Fibroblast of the aortic adventitia (primary cell): ENCODE results near the gene MAVS. TPM values are rescaled to one million over a fixed set of nuclear protein-coding genes. Genes with fewer than 3 reads are reported as not detected.

Experiments
- DNase-seq: peaks from one replicate; pipeline ENCODE4 v3.0.0-alpha.2; 2010; ENCODE audit warnings: low read depth
- H3K4me3 ChIP-seq: 2 replicates; pipeline ENCODE4 v1.5.1; 2011; ENCODE audit warnings: low read depth, mild to moderate bottlenecking, control low read depth, low read length, moderate library complexity
- CTCF ChIP-seq: IDR thresholded peaks from 2 replicates; pipeline ENCODE4 v1.5.1; 2011; ENCODE audit warnings: mild to moderate bottlenecking, low read length, control low read depth, inconsistent platforms; ENCODE audit not compliant: insufficient read depth
- total RNA-seq: library from RNA; depleted of rRNA; stranded (reverse); fragments of >200 nt; gene quantifications from 2 replicates; pipeline ENCODE4 v1.2.3, GENCODE V29; 2012; ENCODE audit warnings: low replicate concordance

The MAVS gene
- total RNA-seq, 1 donor = 23.7 TPM

GRCh38 chr20:3804781-3805180, 41.9 kb upstream of the MAVS start:
- H3K4me3 ChIP-seq = no peak overlapping the region
- no peak for TF ChIP-seq CTCF
- no peak for DNase-seq

GRCh38 chr20:3808544-3808943, 38.1 kb upstream of the MAVS start:
- H3K4me3 ChIP-seq = peak overlapping the region; percentile 39
- TF ChIP-seq CTCF = no peak
- DNase-seq = no peak

GRCh38 chr20:3811467-3812258, 35.0 kb upstream of the MAVS start:
- no peak for TF ChIP-seq CTCF
- H3K4me3 ChIP-seq = peak overlapping the region; percentile 63
- DNase-seq = peak; percentile 100

- no peak for DNase-seq
- no peak overlapping the region for H3K4me3 ChIP-seq
- TF ChIP-seq CTCF = no peak
Observed at GRCh38 chr20:3812259-3812681, 34.4 kb upstream of the MAVS start.

GRCh38 chr20:3812975-3813847, 33.4 kb upstream of the MAVS start:
- no peak for DNase-seq
- no peak for TF ChIP-seq CTCF
- no peak overlapping the region for H3K4me3 ChIP-seq

GRCh38 chr20:3813848-3814581, 32.6 kb upstream of the MAVS start:
- no peak overlapping the region for H3K4me3 ChIP-seq
- DNase-seq = no peak
- no peak for TF ChIP-seq CTCF
